HepG2 (cell line): ENCODE results near the gene STX5. TPM values are rescaled to one million over a fixed set of nuclear protein-coding genes. Genes with fewer than 3 reads are reported as not detected.

Source experiments
- ATF5 ChIP-seq: sonication (generic); formaldehyde crosslinking; IDR thresholded peaks from 2 replicates; pipeline ENCODE4 v1.4.0; 2020; ENCODE audit warnings: mild to moderate bottlenecking, low read depth, missing genetic modification reagents
- HNF4G ChIP-seq, 2 experiments: sonication (generic) in 1 of 2; formaldehyde crosslinking in 1 of 2; IDR thresholded peaks; 2 replicates each; pipeline versions ENCODE4 v1.4.0 to v1.6.1; 2011 to 2020; ENCODE audit warnings: borderline replicate concordance in 2 of 2, low read depth in 2 of 2, mild to moderate bottlenecking in 2 of 2, low read length in 1 of 2, missing genetic modification reagents in 1 of 2, moderate library complexity in 1 of 2
- KAT7 ChIP-seq: IDR thresholded peaks from 2 replicates; pipeline ENCODE4 v1.6.1; 2018; ENCODE audit warnings: borderline replicate concordance, missing compliant biosample characterization
- KDM3A ChIP-seq: IDR thresholded peaks from 2 replicates; pipeline ENCODE4 v1.6.1; 2018; ENCODE audit warnings: low read depth, missing compliant biosample characterization
- KDM5A ChIP-seq: fragments of 200-600 bp; sonication (generic); IDR thresholded peaks from 2 replicates; pipeline ENCODE4 v1.7.0; 2018; ENCODE audit warnings: antibody characterized with exemption, mild to moderate bottlenecking, low read length, borderline replicate concordance
- PPARG ChIP-seq: conservative IDR thresholded peaks from 2 replicates; pipeline ENCODE4 v1.6.1; 2016; ENCODE audit warnings: missing biosample characterization, missing genetic modification reagents
- PRDM15 ChIP-seq: sonication (generic); formaldehyde crosslinking; IDR thresholded peaks from 2 replicates; pipeline ENCODE4 v1.4.0; 2020; ENCODE audit warnings: missing genetic modification reagents
- RNF2 ChIP-seq: fragments of 450-650 bp; conservative IDR thresholded peaks from 2 replicates; pipeline ENCODE4 v1.6.1; 2016; ENCODE audit warnings: low read depth
- TARDBP ChIP-seq: sonication (generic); formaldehyde crosslinking; IDR thresholded peaks from 2 replicates; pipeline ENCODE4 v1.8.0; 2022; ENCODE audit warnings: mild to moderate bottlenecking, missing genetic modification reagents
- YY1 ChIP-seq: IDR thresholded peaks from 2 replicates; pipeline ENCODE4 v1.6.1; 2011; ENCODE audit warnings: low read length, low read depth, moderate library complexity, mild to moderate bottlenecking; ENCODE audit not compliant: insufficient read depth, insufficient replicate concordance
- ZBTB20 ChIP-seq: sonication (generic); formaldehyde crosslinking; IDR thresholded peaks from 2 replicates; pipeline ENCODE4 v1.8.1; 2023; ENCODE audit warnings: missing genetic modification reagents, low read depth, mild to moderate bottlenecking, borderline replicate concordance
- ZC3H13 ChIP-seq: sonication (generic); formaldehyde crosslinking; IDR thresholded peaks from 2 replicates; pipeline ENCODE4 v1.8.1; 2023; ENCODE audit warnings: mild to moderate bottlenecking, missing genetic modification reagents, moderate library complexity
- ZNF362 ChIP-seq: sonication (generic); formaldehyde crosslinking; IDR thresholded peaks from 2 replicates; pipeline ENCODE4 v1.4.0; 2020; ENCODE audit warnings: missing genetic modification reagents, mild to moderate bottlenecking, borderline replicate concordance
- ZNF501 ChIP-seq: sonication (generic); formaldehyde crosslinking; IDR thresholded peaks from 2 replicates; pipeline ENCODE4 v1.5.1; 2020; ENCODE audit warnings: mild to moderate bottlenecking, moderate library complexity, missing genetic modification reagents
- ZNF800 ChIP-seq: sonication (generic); formaldehyde crosslinking; IDR thresholded peaks from 2 replicates; pipeline ENCODE4 v1.4.0; 2020; ENCODE audit warnings: missing genetic modification reagents
- polyA plus RNA-seq, 8 experiments: library from polyadenylated mRNA; depleted of rRNA in 3 of 8; stranded (reverse) in 7 of 8; unstranded in 1 of 8; fragments of >200 nt; fragmentation: Illumina TruSeq in 4 of 8; extraction: Trizol in 4 of 8; gene quantifications; 2 replicates each; pipeline versions ENCODE4 v1.2.1 to v1.2.3, GENCODE V29; 2011 to 2016; ENCODE audit warnings: low read depth in 4 of 8, missing spikeins in 1 of 8, mixed read lengths in 1 of 8; ENCODE audit not compliant: insufficient read depth in 1 of 8
- total RNA-seq, 5 experiments: library from RNA; depleted of rRNA; stranded (reverse); fragments of >200 nt; fragmentation: Illumina TruSeq; extraction: Trizol; gene quantifications; 2 replicates each; pipeline ENCODE4 v1.2.3, GENCODE V29; 2016; ENCODE audit warnings: low read depth in 1 of 5

The STX5 gene
- total and polyA plus RNA-seq, 2 of the 13 experiments (the other 11 are each of a cell fraction or from before 2014, with no cell fraction given): 26.9 to 30.0 TPM

- TF ChIP-seq ZNF800 (CRISPR knock-in tag) (0 out of 2 replicates have a peak, but pooled peaks have one; percentile 22), TARDBP (0 out of 2 replicates have a peak, but pooled peaks have one; percentile 28), ZBTB20 (CRISPR knock-in tag) (no peak), HNF4G (IDR thresholded peaks at IDR 0.05; ENCODE audit: borderline replicate concordance, low read depth, low read length) (0 out of 2 replicates have a peak, but pooled peaks have one; percentile 10), HNF4G (CRISPR knock-in tag; IDR thresholded peaks at IDR 0.05; ENCODE audit: borderline replicate concordance, low read depth) (no peak), ATF5 (CRISPR knock-in tag) (0 out of 2 replicates have a peak, but pooled peaks have one; percentile 32), RNF2 (no peak), PRDM15 (CRISPR knock-in tag) (peak; percentile 98), YY1 (peak; percentile 26), KDM3A (CRISPR knock-in tag) (peak; percentile 23; the same call in 1 of the 2 replicates), ZC3H13 (CRISPR knock-in tag) (0 out of 2 replicates have a peak, but pooled peaks have one; percentile 6), KAT7 (CRISPR knock-in tag) (0 out of 2 replicates have a peak, but pooled peaks have one; percentile 41), PPARG (CRISPR knock-in tag) (no peak), ZNF501 (CRISPR knock-in tag) (peak; percentile 40; the same call in 1 of the 2 replicates), KDM5A (0 out of 2 replicates have a peak, but pooled peaks have one; percentile 86), ZNF362 (CRISPR knock-in tag) (0 out of 2 replicates have a peak, but pooled peaks have one; percentile 3)
These were observed 839 bp downstream of the STX5 start (continued) for GRCh38 chr11:62830904-62831519.
